Spleen (tissue), 7 donors: ENCODE results near the gene TPRG1.

Experiments used
- CTCF ChIP-seq, 11 experiments: fragments of 200-600 bp in 7 of 11; fragments of 450-650 bp in 4 of 11; sonication (generic) in 4 of 11; IDR thresholded peaks in 8 of 11; conservative IDR thresholded peaks in 3 of 11; 1 replicate in 7 of 11; 2 replicates in 4 of 11; pipeline versions ENCODE4 v1.4.0 to v1.8.0; 2016 to 2021; ENCODE audit warnings: antibody characterized with exemption in 11 of 11, inconsistent platforms in 4 of 11, mild to moderate bottlenecking in 1 of 11
- POLR2A ChIP-seq, 3 donors: fragments of 450-650 bp; IDR thresholded peaks; one replicate each; pipeline ENCODE4 v1.5.1; 2017; ENCODE audit warnings: antibody characterized with exemption in 3 of 3, mild to moderate bottlenecking in 1 of 3
- POLR2AphosphoS5 ChIP-seq, 3 donors: sonication (generic); formaldehyde crosslinking; IDR thresholded peaks; one replicate each; pipeline ENCODE4 v1.5.1; 2017; ENCODE audit warnings: antibody characterized with exemption in 3 of 3
- donor health status: DM: no; HTN: no; CAD: no; lungs with moderate emphysema.
- donor health status: DM: no; HTN: no; CAD: no.
- donor health status: DM: no; HTN: no; CAD: no.

- TF ChIP-seq CTCF (IDR thresholded peaks at IDR 0.05 in 8 of 11, conservative IDR thresholded peaks at IDR 0.05 in 3 of 11) (no peak), POLR2A (IDR thresholded peaks at IDR 0.05) (no peak), POLR2AphosphoS5 (IDR thresholded peaks at IDR 0.05) (no peak)
These were observed 181.7 kb downstream of the TPRG1 start for GRCh38 chr3:189353318-189353965.
